ENCODE data around the gene PRPS1.

DNA sequence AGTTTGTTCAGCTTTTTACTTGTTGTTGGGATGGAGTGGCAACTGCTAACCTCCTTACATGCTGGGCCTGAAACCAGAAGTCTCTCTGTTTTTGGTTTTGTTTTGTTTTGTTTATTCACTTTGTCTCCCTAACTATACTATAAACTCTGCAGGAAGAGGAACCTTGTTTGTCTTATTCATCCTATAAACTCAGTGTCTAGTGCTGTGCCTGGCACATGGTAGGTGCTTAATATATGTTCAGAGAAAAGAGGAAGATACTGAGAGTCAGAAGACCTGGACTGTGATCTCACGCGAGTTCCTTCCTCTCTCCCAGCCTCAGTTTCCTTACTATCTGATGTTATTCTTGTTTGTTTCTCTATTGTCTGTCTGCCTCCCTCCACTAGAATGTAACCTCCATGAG, 71.3 kb downstream of the PRPS1 start:
- no peak for TF ChIP-seq CTCF (conservative IDR thresholded peaks at IDR 0.05; ENCODE audit: low read length)
- no peak for TF ChIP-seq EZH2phosphoT487 (IDR thresholded peaks at IDR 0.05; ENCODE audit: borderline replicate concordance, low read depth, low read length)
